BE2C (cell line): ENCODE results near the gene P2RY4.

Experiments used
- DNase-seq: peaks from one replicate; pipeline ENCODE4 v3.0.0-alpha.2; 2020
- H3K27me3 ChIP-seq: fragments of 250-450 bp; sonication (Bioruptor Pico); 2 replicates; pipeline ENCODE4 v1.5.1; 2020; ENCODE audit warnings: mild to moderate bottlenecking
- H3K36me3 ChIP-seq: fragments of 250-450 bp; sonication (Bioruptor Pico); 2 replicates; pipeline ENCODE4 v1.5.1; 2020; ENCODE audit warnings: mild to moderate bottlenecking
- H3K4me1 ChIP-seq: fragments of 250-450 bp; sonication (Bioruptor Pico); 2 replicates; pipeline ENCODE4 v1.5.1; 2020
- H3K4me3 ChIP-seq: 2 replicates; pipeline ENCODE4 v1.5.1; 2011; ENCODE audit warnings: low read depth, low read length
- H3K9me3 ChIP-seq: fragments of 250-450 bp; sonication (Bioruptor Pico); 2 replicates; pipeline ENCODE4 v1.5.1; 2020
- TF ChIP-seq, protein P1 (sequence below): IDR thresholded peaks from 2 replicates; pipeline ENCODE4 v1.5.1; 2012; ENCODE audit warnings: mild to moderate bottlenecking, low read depth, low read length

The P2RY4 gene

DNA sequence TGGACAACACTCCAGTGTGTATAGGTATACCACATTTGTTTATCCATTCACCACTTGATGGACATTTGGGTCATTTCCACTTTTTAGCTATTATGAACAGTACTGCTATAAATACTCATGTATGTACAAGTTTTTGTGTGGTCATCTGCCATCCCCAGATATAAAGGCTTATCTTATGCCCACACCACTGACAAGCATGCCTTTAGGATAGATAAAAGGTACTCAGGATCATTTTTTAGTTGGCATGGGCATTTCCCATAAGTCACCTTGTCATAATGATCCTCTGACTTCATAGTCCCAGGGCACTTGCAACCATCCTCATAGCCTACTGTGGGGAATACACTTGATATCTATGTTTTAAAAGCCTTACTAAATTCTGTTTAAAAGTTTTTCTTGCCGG, 19.3 kb downstream of the P2RY4 start:
- no peaks in the 10 kb centered on the region for H3K27me3 ChIP-seq
- no peaks in the 10 kb centered on the region for H3K36me3 ChIP-seq
- no peak for DNase-seq
- no peak overlapping the region for H3K4me3 ChIP-seq
- TF ChIP-seq, protein P1, sequence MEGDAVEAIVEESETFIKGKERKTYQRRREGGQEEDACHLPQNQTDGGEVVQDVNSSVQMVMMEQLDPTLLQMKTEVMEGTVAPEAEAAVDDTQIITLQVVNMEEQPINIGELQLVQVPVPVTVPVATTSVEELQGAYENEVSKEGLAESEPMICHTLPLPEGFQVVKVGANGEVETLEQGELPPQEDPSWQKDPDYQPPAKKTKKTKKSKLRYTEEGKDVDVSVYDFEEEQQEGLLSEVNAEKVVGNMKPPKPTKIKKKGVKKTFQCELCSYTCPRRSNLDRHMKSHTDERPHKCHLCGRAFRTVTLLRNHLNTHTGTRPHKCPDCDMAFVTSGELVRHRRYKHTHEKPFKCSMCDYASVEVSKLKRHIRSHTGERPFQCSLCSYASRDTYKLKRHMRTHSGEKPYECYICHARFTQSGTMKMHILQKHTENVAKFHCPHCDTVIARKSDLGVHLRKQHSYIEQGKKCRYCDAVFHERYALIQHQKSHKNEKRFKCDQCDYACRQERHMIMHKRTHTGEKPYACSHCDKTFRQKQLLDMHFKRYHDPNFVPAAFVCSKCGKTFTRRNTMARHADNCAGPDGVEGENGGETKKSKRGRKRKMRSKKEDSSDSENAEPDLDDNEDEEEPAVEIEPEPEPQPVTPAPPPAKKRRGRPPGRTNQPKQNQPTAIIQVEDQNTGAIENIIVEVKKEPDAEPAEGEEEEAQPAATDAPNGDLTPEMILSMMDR, result no peak
- no peaks in the 10 kb centered on the region for H3K4me1 ChIP-seq
- no peaks in the 10 kb centered on the region for H3K9me3 ChIP-seq

DNA sequence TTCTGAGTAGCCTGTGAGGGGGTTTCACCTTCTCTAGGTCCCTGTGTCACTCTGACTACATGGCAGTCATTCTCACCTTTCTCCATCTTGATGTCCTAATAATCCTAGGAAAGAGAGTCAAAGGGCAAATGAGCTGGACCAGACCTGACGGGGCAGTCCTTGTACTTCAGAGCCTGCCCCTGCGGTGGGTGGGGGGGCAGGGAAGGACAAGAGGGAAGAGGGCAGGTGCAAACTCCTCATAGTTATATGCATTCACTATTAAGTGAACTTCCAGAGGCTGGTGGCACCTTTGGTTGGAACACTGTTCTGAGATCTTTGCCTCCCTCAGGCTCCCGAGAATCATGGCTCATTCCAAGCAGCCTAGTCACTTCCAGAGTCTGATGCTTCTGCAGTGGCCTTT, 25.6 kb downstream of the P2RY4 start, which contains the start of gene AWAT1:
Gene AWAT1 (plus strand): TSS at position 301 of the 400 bp plus-strand sequence. CDS start 41 bp downstream, at position 342.
- Histone ChIP-seq H3K9me3 (no peaks in the 10 kb centered on the region), H3K36me3 (no peaks in the 10 kb centered on the region), H3K27me3 (no peaks in the 10 kb centered on the region), H3K4me3 (no peak within 1 kb of the TSS), H3K4me1 (no peaks in the 10 kb centered on the region)
- no peak for DNase-seq
- TF ChIP-seq, protein P1, result no peak

DNA sequence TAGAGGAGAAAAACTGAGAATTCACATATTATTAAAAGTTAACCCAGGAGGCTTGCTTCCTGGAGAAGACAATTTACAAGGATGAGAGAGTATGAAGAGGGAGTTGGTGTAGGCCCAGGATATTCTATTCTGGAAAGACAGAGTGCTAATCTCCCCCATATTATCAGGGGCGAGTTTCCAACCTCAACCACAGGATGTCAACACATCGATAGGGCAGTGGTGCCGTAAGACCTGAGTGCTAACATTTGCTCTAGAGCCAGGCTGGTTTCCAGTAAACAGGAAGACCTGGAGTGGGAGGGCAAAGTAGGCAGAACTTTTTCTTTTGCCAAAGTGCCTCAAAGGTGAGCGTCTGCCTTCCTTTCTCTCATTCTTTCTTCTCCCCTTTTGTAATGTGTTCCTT, 28.3 kb downstream of the P2RY4 start:
- TF ChIP-seq, protein P1, result no peak
- Histone ChIP-seq H3K36me3 (no peaks in the 10 kb centered on the region), H3K27me3 (no peaks in the 10 kb centered on the region), H3K4me1 (no peaks in the 10 kb centered on the region), H3K4me3 (no peak overlapping the region), H3K9me3 (no peaks in the 10 kb centered on the region)
- DNase-seq, result no peak

DNA sequence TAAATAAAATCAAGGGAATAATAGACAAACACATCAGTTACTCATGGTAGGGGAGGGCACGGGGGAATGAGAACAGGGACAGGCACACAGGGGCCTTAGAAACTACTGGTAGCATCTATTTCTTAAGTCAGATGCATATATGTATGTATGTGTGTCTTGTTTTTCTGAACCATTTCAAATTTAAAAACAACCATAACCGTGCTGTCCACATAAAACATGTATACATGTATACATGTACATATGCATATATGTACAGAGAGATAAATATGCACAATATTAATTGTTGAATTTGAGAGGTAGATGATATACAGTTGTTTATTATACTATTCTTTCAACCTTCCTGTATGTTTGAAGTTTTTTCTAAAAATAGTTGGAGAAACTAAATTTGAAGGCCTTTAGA, 33.3 kb downstream of the P2RY4 start:
- Histone ChIP-seq H3K4me3 (no peak overlapping the region), H3K9me3 (no peaks in the 10 kb centered on the region), H3K4me1 (no peaks in the 10 kb centered on the region), H3K36me3 (no peaks in the 10 kb centered on the region), H3K27me3 (no peaks in the 10 kb centered on the region)
- DNase-seq, result no peak
- TF ChIP-seq, protein P1, result no peak

DNA sequence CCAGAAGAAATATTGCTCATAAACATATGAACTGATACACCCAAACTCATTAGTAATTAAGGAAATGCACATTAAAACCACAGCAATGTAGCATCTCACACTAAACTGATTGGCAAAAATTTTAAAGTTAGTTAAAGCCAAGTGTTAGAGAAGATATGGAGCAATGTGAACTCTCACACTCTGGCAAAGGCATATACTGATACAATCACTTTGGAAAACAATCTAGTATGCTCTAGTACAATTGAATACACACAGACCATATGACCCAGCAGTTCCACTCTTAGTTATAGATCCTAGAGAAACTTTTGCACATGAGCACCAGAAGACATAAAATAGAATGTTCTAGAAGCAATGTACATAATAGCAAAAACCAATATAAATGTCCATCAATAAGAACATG, 34.0 kb downstream of the P2RY4 start:
- Histone ChIP-seq H3K27me3 (no peaks in the 10 kb centered on the region), H3K4me3 (no peak overlapping the region)

More for the DNA sequence above, 34.0 kb downstream of the P2RY4 start:
- H3K36me3 ChIP-seq, result no peaks in the 10 kb centered on the region
- no peaks in the 10 kb centered on the region for H3K4me1 ChIP-seq
- H3K9me3 ChIP-seq, result no peaks in the 10 kb centered on the region
- DNase-seq, result no peak
- TF ChIP-seq, protein P1, result no peak
